OCI-M1 (cell line): ENCODE data around the gene NIPSNAP3A.

Source experiments
- DNase-seq: peaks from one replicate; lab custom pipeline; 2025; lab: John Stamatoyannopoulos, UW

Gene NIPSNAP3A

GRCh38 chr9:104808035-104808614, 60.6 kb downstream of the NIPSNAP3A start:
- DNase-seq: peak; percentile 48
